PC-3 (cell line): ENCODE measurements around the gene GEMIN2. TPM values are rescaled to one million over a fixed set of nuclear protein-coding genes. Genes with fewer than 3 reads are reported as not detected.
"Not testable (repeated sequence)": the region's sequence is repeated elsewhere in the genome, so short reads cannot be mapped to it uniquely, and the experiment has no call there.

Experiments
- ATAC-seq: fragments of 200-7000 bp; cut with Tn5 transposase; 2 replicates; pipeline ENCODE4 v1.9.1; 2020; ENCODE audit warnings: mild to moderate bottlenecking, moderate library complexity
- Bru-seq: library from RNA; stranded (reverse); fragments of 400-500 nt; gene quantifications from one replicate; lab custom pipeline; 2021; lab: Mats Ljungman, UMichigan
- BruChase-seq, 2 experiments: library from RNA; stranded (reverse); fragments of 400-500 nt; gene quantifications; one replicate each; lab custom pipeline; 2021; lab: Mats Ljungman, UMichigan
- BruUV-seq: library from RNA; stranded (reverse); fragments of 400-500 nt; replicated peaks from 2 replicates; lab custom pipeline; 2021; lab: Mats Ljungman, UMichigan
- CTCF ChIA-PET: fragments of 300-600 bp; sonication (Branson Sonifier 250); formaldehyde crosslinking; loops from one replicate; lab custom pipeline; 2022; ENCODE audit warnings: antibody characterized with exemption; lab: Charles Lee
- POLR2A ChIA-PET: fragments of 300-600 bp; sonication (Branson Sonifier 250); formaldehyde crosslinking; loops from one replicate; lab custom pipeline; 2022; ENCODE audit warnings: antibody characterized with exemption; ENCODE audit not compliant: unreplicated experiment; lab: Charles Lee
- DNase-seq: peaks from one replicate; pipeline ENCODE4 v3.0.0-alpha.2; 2015
- H2AFZ ChIP-seq: fragments of 300-600 bp; sonication (generic); 2 replicates; pipeline ENCODE4 v1.6.0; 2016; ENCODE audit warnings: antibody characterized with exemption, low read length
- H3F3A ChIP-seq: fragments of 300-600 bp; sonication (generic); one replicate; pipeline ENCODE4 v1.6.0; 2017; ENCODE audit warnings: antibody characterized with exemption, low read length, control low read depth, mild to moderate bottlenecking; ENCODE audit not compliant: unreplicated experiment
- H3K27ac ChIP-seq: fragments of 300-600 bp; sonication (generic); 2 replicates; pipeline ENCODE4 v1.5.1; 2016; ENCODE audit warnings: mild to moderate bottlenecking, low read length
- H3K27me3 ChIP-seq: fragments of 300-600 bp; sonication (generic); 2 replicates; pipeline ENCODE4 v1.6.1; 2016; ENCODE audit warnings: low read length, mixed read lengths
- H3K36me3 ChIP-seq: fragments of 300-600 bp; sonication (generic); 2 replicates; pipeline ENCODE4 v1.6.1; 2016; ENCODE audit warnings: low read depth, mixed run types, low read length, mixed read lengths
- H3K4me1 ChIP-seq: fragments of 300-600 bp; sonication (generic); 2 replicates; pipeline ENCODE4 v1.5.1; 2016; ENCODE audit warnings: low read length; ENCODE audit not compliant: insufficient read depth
- H3K4me2 ChIP-seq: fragments of 300-600 bp; sonication (generic); 2 replicates; pipeline ENCODE4 v1.6.0; 2016; ENCODE audit warnings: low read length
- H3K4me3 ChIP-seq: fragments of 300-600 bp; sonication (generic); 2 replicates; pipeline ENCODE4 v1.5.1; 2016; ENCODE audit warnings: mild to moderate bottlenecking, low read length, mixed read lengths
- H3K79me2 ChIP-seq: fragments of 300-600 bp; sonication (generic); 2 replicates; pipeline ENCODE4 v1.6.1; 2017; ENCODE audit warnings: low read length, mixed read lengths
- H3K9ac ChIP-seq: fragments of 300-600 bp; sonication (generic); 2 replicates; pipeline ENCODE4 v1.6.0; 2016; ENCODE audit warnings: mild to moderate bottlenecking, low read length
- H3K9me2 ChIP-seq: fragments of 300-600 bp; sonication (generic); replicated peaks from 2 replicates; pipeline ENCODE4 v1.6.1; 2016; ENCODE audit warnings: mixed run types, low read length, mixed read lengths
- H3K9me3 ChIP-seq: fragments of 300-600 bp; sonication (generic); 2 replicates; pipeline ENCODE4 v1.6.1; 2016; ENCODE audit warnings: low read length, mixed read lengths
- H4K20me1 ChIP-seq: fragments of 300-600 bp; sonication (generic); 2 replicates; pipeline ENCODE4 v1.6.1; 2016; ENCODE audit warnings: low read length, mixed read lengths
- EZH2 ChIP-seq: fragments of 300-600 bp; sonication (generic); IDR thresholded peaks from one replicate; pipeline ENCODE4 v1.6.1; 2017; ENCODE audit warnings: antibody characterized with exemption, mild to moderate bottlenecking, low read length; ENCODE audit not compliant: unreplicated experiment
- EZH2phosphoT487 ChIP-seq: fragments of 300-600 bp; sonication (generic); IDR thresholded peaks from 2 replicates; pipeline ENCODE4 v1.6.1; 2018; ENCODE audit warnings: mild to moderate bottlenecking, antibody characterized with exemption, low read length, borderline replicate concordance
- intact Hi-C: fragments of 100-400 bp; cut with micrococcal nuclease; formaldehyde crosslinking; loops from 2 replicates; pipeline ENCODE4 v1.9.0; 2023
- long read RNA-seq: library from polyadenylated mRNA; unstranded; transcript quantifications from one replicate; pipeline ENCODE4 v2.0.0, GENCODE V29; 2021; ENCODE audit not compliant: unreplicated experiment
- total RNA-seq: library from RNA; depleted of rRNA; stranded (reverse); fragments of >200 nt; gene quantifications from 2 replicates; pipeline ENCODE4 v1.2.3, GENCODE V29; 2014; rRNA removed
- TF ChIP-seq, protein P1 (sequence below): fragments of 300-600 bp; sonication (generic); conservative IDR thresholded peaks from 2 replicates; pipeline ENCODE4 v1.5.1; 2017; ENCODE audit warnings: antibody characterized with exemption, low read depth, mild to moderate bottlenecking, low read length

The GEMIN2 gene, protein sequence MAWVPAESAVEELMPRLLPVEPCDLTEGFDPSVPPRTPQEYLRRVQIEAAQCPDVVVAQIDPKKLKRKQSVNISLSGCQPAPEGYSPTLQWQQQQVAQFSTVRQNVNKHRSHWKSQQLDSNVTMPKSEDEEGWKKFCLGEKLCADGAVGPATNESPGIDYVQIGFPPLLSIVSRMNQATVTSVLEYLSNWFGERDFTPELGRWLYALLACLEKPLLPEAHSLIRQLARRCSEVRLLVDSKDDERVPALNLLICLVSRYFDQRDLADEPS
- total RNA-seq (42.7 and 48.1 TPM in 2 replicates), Bru-seq, nascent RNA (percentile 66 among the genes with signal in this experiment), BruChase-seq, experiment 1, labeled RNA remaining after a 6-hour chase (percentile 72 among the genes with signal in this experiment), BruChase-seq, experiment 2, labeled RNA remaining after a 2-hour chase (percentile 67 among the genes with signal in this experiment)
- long read RNA-seq, transcript GEMIN2-202 (10 exons, 1,420 nt) = major isoform, 19 of 35 reads
- long read RNA-seq, transcript GEMIN2-201 (9 exons, 1,094 nt) = minor isoform, 5 of 35 reads
- long read RNA-seq, partial matches to known transcripts = 1 of 35 reads
- long read RNA-seq, other reads (novel, unspliced or antisense) = 7 of 35 reads

DNA sequence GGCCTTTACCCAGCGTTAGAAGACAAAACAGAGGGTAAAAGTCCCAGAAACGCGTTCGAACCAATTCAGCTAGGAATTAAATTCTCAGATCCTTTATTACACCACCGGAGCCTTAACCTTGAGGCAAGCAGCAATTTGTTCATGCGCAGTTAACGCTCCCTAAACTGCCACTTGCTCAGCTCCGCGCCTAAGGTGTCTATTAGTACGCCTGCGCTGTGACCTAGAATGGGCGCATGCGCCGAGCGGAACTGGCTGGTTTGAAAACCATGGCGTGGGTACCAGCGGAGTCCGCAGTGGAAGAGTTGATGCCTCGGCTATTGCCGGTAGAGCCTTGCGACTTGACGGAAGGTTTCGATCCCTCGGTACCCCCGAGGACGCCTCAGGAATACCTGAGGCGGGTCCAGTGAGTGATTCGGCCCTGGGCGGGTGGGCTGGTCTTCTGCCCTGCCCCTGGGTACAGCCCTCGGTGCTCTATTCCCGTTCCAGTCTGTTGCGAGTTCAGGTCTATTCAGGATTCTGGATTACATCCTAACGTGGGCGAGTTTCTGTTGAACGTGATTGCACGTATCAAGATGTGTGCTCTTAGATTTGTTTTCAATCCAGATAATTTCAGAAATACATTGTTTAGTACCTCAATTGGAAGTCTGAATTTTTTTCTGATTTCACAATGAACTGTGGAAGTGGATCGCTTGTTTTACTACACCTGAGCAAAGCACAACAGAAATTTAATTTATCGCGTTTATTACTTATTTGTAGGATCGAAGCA lies at the start of gene GEMIN2:
TSS of gene GEMIN2 (plus strand) at position 251 of the 766 bp plus-strand sequence. CDS start at position 267, 16 bp downstream.
- TF ChIP-seq, protein P1, sequence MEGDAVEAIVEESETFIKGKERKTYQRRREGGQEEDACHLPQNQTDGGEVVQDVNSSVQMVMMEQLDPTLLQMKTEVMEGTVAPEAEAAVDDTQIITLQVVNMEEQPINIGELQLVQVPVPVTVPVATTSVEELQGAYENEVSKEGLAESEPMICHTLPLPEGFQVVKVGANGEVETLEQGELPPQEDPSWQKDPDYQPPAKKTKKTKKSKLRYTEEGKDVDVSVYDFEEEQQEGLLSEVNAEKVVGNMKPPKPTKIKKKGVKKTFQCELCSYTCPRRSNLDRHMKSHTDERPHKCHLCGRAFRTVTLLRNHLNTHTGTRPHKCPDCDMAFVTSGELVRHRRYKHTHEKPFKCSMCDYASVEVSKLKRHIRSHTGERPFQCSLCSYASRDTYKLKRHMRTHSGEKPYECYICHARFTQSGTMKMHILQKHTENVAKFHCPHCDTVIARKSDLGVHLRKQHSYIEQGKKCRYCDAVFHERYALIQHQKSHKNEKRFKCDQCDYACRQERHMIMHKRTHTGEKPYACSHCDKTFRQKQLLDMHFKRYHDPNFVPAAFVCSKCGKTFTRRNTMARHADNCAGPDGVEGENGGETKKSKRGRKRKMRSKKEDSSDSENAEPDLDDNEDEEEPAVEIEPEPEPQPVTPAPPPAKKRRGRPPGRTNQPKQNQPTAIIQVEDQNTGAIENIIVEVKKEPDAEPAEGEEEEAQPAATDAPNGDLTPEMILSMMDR = no peak
- TF ChIP-seq EZH2phosphoT487 (no peak), EZH2 (no peak)
- Histone ChIP-seq H3K9ac (peak within 1 kb of the TSS; percentile 77), H4K20me1 (no peaks in the 10 kb centered on the region), H3F3A (no peaks in the 10 kb centered on the region), H3K9me3 (no peaks in the 10 kb centered on the region), H3K27ac (peak within 1 kb of the TSS; percentile 56), H3K9me2 (no peaks in the 10 kb centered on the region), H3K36me3 (peaks cover 3% of the 10 kb centered on the region; the same call in 1 of the 2 replicates), H3K79me2 (peaks cover 22% of the 10 kb centered on the region), H3K4me3 (peak within 1 kb of the TSS; percentile 90), H3K4me2 (peak within 1 kb of the TSS; percentile 97), H3K27me3 (no peaks in the 10 kb centered on the region), H3K4me1 (peaks cover 15% of the 10 kb centered on the region), H2AFZ (peak within 1 kb of the TSS; percentile 95)
- DNase-seq (peak; percentile 97), ATAC-seq (peak; percentile 98)
- TSS peak; percentile 78 for BruUV-seq
- ChIA-PET POLR2A (interaction anchor here (0.6 to 1.9 kb wide), 5 partner anchors 9 to 176 kb away, joined by 5 to 17 read pairs (median 7); partner anchors contain the start of genes SEC23A and TRAPPC6B), CTCF (interaction anchor here (0.5 to 1.0 kb wide), 4 partner anchors 54 to 802 kb away, joined by 3 to 6 read pairs (median 3); partner anchors contain the start of gene TRAPPC6B)
- intact Hi-C loops = loop anchor here (2.0 kb wide), 2 partner anchors 57 to 313 kb away; partner anchors contain the start of gene TRAPPC6B

DNA sequence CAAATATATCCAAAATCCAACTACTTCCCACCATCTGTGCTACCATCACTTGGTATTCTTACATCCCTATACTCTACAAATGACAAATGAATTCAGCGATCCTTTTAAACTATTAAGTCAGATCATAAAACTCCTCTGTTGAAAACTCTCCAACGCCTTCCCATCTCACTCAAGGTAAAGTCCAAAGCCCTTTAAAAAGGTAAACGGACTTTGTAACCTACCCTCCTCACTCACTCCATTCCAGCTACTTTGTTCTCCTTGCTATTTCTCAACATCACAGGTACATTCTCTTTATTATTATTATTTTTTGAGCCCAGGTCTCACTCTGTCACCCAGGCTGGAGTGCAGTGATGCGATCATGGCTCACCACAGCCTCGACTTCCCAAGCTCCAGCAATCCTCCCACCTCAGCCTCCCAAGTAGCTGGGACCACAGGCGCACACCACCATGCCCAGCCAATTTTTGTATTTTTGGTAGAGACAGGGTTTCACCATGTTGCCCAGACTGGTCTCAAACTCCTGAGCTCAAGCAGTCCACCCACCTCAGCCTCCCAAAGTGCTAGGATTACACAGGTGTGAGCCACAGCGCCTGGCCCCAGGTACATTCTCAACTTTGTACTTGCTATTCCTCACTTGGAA lies 44.8 kb upstream of the GEMIN2 start:
- H3K4me3 ChIP-seq, H3K9me3 ChIP-seq, DNase-seq, H2AFZ ChIP-seq, H3K9me2 ChIP-seq, CTCF ChIA-PET, H3F3A ChIP-seq, ATAC-seq, H3K27me3 ChIP-seq, POLR2A ChIA-PET, H3K4me1 ChIP-seq, H4K20me1 ChIP-seq, H3K9ac ChIP-seq, H3K79me2 ChIP-seq, BruUV-seq, H3K27ac ChIP-seq, intact Hi-C loops, H3K4me2 ChIP-seq: not testable (repeated sequence)
- peaks cover 16% of the 10 kb centered on the region for H3K36me3 ChIP-seq

DNA sequence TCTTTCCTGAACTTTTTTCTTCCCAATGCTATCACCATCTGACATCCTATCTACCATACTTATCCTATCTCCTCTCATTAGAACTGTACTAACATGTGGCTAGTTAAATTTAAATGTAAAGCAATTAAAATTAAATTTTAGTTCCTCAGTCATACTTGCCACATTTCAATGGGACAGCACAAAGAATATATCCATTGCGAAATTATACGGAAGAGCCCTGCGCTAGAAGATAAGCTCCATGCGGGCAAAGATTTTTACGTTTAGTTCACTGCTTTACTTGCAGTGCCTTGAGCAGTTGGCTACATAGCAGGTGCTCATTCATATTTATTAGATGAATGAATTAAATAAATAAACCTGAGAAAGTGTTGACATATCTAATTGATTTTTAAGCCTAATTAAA lies 44.2 kb upstream of the GEMIN2 start:
- intact Hi-C loops = no loop called here
- POLR2A ChIA-PET = no interaction called here

More for the DNA sequence above, 44.2 kb upstream of the GEMIN2 start:
- no peaks in the 10 kb centered on the region for H3K27me3 ChIP-seq
- H3K9me3 ChIP-seq = no peaks in the 10 kb centered on the region
- CTCF ChIA-PET = no interaction called here
- no peak overlapping the region for H3K4me3 ChIP-seq
- no peaks in the 10 kb centered on the region for H4K20me1 ChIP-seq
- no peaks in the 10 kb centered on the region for H3K79me2 ChIP-seq
- BruUV-seq = no TSS peak
- TF ChIP-seq EZH2phosphoT487 (no peak), EZH2 (no peak)
- TF ChIP-seq, protein P1 = no peak
- DNase-seq = no peak
- no peak overlapping the region for H3K9ac ChIP-seq
- no peak overlapping the region for H2AFZ ChIP-seq
- no peaks in the 10 kb centered on the region for H3F3A ChIP-seq
- peaks cover 10% of the 10 kb centered on the region for H3K36me3 ChIP-seq
- no peaks in the 10 kb centered on the region for H3K4me1 ChIP-seq
- no peak for ATAC-seq
- no peak overlapping the region for H3K4me2 ChIP-seq
- H3K9me2 ChIP-seq = no peaks in the 10 kb centered on the region
- H3K27ac ChIP-seq = no peak overlapping the region
